Measurements from ENCODE around the gene GTF2IRD1.

DNA sequence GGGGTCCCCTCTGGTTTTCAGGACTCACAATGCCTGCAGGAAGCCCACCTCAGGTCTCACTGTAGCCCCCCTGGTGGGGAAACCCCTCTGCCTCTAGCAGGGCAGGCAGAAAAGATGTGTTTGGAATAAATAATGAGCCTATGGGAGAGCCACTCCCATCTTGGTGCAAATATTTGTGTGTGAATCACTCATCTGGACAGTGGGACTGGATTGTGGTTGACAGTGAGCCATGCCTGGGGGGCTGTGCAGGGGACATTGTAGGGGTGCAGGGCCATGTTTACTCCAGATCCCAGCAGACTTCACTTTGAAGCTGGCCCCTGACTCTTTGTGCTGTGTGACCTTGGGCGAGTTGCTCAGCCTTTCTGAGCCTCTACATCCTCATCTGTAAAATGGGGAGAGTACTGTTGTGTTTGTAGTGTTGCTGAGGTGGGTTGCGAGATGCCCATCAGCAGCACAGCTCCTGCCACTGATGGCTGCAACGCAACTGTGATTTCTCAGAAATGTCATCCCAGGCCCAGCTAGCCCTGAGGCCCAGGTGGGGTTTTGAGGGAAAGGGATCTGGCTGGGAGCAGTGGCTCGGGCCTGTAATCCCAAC is 20.7 kb downstream of the GTF2IRD1 start:
- TF ChIP-seq, protein P1, sequence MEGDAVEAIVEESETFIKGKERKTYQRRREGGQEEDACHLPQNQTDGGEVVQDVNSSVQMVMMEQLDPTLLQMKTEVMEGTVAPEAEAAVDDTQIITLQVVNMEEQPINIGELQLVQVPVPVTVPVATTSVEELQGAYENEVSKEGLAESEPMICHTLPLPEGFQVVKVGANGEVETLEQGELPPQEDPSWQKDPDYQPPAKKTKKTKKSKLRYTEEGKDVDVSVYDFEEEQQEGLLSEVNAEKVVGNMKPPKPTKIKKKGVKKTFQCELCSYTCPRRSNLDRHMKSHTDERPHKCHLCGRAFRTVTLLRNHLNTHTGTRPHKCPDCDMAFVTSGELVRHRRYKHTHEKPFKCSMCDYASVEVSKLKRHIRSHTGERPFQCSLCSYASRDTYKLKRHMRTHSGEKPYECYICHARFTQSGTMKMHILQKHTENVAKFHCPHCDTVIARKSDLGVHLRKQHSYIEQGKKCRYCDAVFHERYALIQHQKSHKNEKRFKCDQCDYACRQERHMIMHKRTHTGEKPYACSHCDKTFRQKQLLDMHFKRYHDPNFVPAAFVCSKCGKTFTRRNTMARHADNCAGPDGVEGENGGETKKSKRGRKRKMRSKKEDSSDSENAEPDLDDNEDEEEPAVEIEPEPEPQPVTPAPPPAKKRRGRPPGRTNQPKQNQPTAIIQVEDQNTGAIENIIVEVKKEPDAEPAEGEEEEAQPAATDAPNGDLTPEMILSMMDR (IDR thresholded peaks at IDR 0.05 in 8 of 11, conservative IDR thresholded peaks at IDR 0.05 in 3 of 11): no peak
- TF ChIP-seq POLR2A (IDR thresholded peaks at IDR 0.05) (no peak), POLR2AphosphoS5 (IDR thresholded peaks at IDR 0.05) (no peak)

Data from spleen (tissue), 7 donors.